Activated naive CD4-positive, alpha-beta T cell treated with anti-CD3 and anti-CD28 coated beads, Interleukin-2, amount 50 U/mL, for 72 hours (primary cell): ENCODE results near the gene DCLRE1B. TPM values are rescaled to one million over a fixed set of nuclear protein-coding genes. Genes with fewer than 3 reads are reported as not detected.
"Not testable (repeated sequence)": the region's sequence is repeated elsewhere in the genome, so short reads cannot be mapped to it uniquely, and the experiment has no call there.

Experiments used
- ATAC-seq, 2 donors: fragments of 150-1000 bp; cut with Tn5 transposase; 2 replicates each; pipeline ENCODE4 v1.10.0; 2021; ENCODE audit warnings: mild to moderate bottlenecking in 2 of 2, moderate library complexity in 2 of 2
- DNase-seq, 2 donors: peaks; one replicate each; pipeline ENCODE4 v3.0.0; 2021 to 2022; ENCODE audit warnings: low spot score in 2 of 2
- H3K27ac Mint-ChIP-seq, 2 donors: one replicate each; pipeline ENCODE4 v1.8.0; 2022; ENCODE audit warnings: mild to moderate bottlenecking in 2 of 2, mixed read lengths in 2 of 2
- H3K36me3 Mint-ChIP-seq, 2 donors: one replicate each; pipeline ENCODE4 v1.8.0; 2022; ENCODE audit warnings: mixed read lengths in 2 of 2
- H3K9me3 Mint-ChIP-seq, 2 donors: one replicate each; pipeline ENCODE4 v1.8.0; 2022; ENCODE audit warnings: mixed read lengths in 2 of 2
- total RNA-seq, 2 donors: library from RNA; stranded (reverse); gene quantifications; one replicate each; pipeline ENCODE4 v1.2.3, GENCODE V29; 2022

Gene DCLRE1B
- total RNA-seq, 2 donors from 2014 or later = 15.9 to 21.8 TPM

DNA sequence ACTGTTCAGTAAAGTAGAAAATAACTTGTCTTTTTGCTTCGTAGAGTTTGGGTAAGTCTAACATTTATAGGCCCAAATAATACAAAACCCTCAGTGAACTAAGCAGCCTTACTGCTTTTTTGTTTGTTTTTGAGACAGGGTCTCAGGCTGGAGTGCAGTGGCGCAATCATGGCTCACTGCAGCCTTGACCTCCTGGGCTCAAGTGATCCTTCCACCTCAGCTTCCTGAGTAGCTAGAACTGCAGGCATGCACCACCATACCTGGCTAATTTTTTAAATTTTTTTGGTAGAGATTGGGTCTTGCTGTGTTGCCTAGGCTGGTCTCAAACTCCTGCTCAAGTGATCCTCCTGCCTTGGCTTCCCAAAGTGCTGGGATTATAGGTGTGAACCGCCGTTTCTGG is 43.0 kb downstream of the DCLRE1B start:
- not testable (repeated sequence) for ATAC-seq, H3K9me3 Mint-ChIP-seq, DNase-seq
- peaks cover 7 to 27% of the 10 kb centered on the region in 2 donors for H3K36me3 Mint-ChIP-seq
- H3K27ac Mint-ChIP-seq = peak overlapping the region; percentile 84 to 87

DNA sequence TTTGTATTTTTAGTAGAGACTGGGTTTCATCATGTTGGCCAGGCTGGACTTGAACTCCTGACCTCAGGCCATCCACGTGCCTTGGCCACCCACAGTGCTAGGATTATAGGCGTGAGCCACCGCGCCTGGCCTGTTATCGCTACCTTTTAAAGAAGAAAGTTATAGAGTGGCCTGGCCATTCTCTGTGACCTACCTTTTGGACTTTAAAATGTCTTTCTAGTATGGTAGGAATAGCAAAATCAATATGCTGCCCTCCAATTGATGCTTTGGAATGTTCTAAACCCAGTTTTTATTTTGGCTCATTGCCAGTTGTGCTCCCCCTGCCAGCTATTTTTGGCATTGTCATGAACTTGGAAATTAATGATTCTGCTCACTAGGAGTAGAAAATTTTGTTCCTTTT is 43.9 kb downstream of the DCLRE1B start:
- ATAC-seq = no peak
- Mint-ChIP-seq H3K27ac (peak overlapping the region; percentile 84 to 87), H3K9me3 (no peaks in the 10 kb centered on the region), H3K36me3 (peaks cover 4 to 24% of the 10 kb centered on the region in 2 donors)
- DNase-seq = no peak

DNA sequence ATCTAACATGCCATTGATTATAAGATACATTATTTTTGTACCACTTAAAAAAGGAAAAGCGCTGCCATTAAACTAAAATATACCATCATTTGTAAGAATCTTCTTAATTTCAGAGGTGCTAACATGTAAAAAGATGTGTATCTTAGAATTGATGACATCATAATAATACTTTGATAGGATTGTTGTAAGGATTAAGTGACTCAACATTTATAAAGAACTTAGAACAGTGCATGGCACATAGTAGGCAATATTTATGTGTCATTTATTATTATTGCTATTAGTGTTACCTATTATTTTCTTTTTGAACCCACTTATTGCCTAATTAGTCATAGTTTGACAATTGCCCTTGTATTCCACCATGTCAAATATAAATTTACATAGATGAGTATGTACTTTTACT is 45.8 kb downstream of the DCLRE1B start:
- no peak for DNase-seq
- H3K9me3 Mint-ChIP-seq = no peaks in the 10 kb centered on the region
- ATAC-seq = peak in 1 of 2 donors; percentile 32
- H3K27ac Mint-ChIP-seq = no peak overlapping the region
- H3K36me3 Mint-ChIP-seq = peaks cover 5 to 20% of the 10 kb centered on the region in 2 donors

DNA sequence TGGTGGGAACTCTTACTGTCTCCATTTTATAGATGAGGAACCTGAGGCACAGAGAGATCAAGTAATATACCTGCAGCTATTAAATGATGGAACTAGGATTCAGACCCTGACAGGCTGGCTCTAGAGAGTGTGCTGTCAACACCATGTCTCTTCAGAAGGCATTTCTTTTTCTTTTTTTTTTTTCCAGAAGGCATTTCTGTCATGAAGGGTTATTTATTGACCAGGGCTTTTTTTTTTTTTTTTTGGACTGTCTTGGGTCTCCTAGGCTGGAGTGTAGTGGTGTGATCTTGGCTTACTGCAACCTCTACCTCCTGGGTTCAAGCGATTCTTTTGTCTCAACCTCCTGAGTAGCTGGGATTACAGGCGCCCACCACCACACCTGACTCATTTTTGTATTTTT is 46.6 kb downstream of the DCLRE1B start:
- no peaks in the 10 kb centered on the region for H3K9me3 Mint-ChIP-seq
- H3K36me3 Mint-ChIP-seq = peaks cover 5 to 26% of the 10 kb centered on the region in 2 donors
- H3K27ac Mint-ChIP-seq = no peak overlapping the region
- ATAC-seq (no peak), DNase-seq (no peak)

DNA sequence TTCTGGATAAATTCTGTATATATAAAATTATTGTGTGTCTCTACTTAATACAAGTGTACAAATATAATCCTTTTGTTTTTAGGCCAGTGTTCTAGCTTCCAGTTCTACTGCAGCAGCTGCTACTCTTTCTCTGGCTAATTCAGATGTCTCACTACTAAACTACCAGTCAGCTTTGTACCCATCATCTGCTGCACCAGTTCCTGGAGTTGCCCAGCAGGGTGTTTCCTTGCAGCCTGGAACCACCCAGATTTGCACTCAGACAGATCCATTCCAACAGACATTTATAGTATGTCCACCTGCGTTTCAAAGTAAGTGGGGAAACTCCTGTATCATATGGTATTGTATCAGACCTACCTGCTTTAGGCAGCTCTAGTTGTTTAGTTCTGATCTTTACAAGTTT is 52.9 kb downstream of the DCLRE1B start:
- no peaks in the 10 kb centered on the region for H3K9me3 Mint-ChIP-seq
- DNase-seq (no peak), ATAC-seq (no peak)
- H3K27ac Mint-ChIP-seq = no peak overlapping the region
- H3K36me3 Mint-ChIP-seq = peaks cover 10 to 19% of the 10 kb centered on the region in 2 donors

DNA sequence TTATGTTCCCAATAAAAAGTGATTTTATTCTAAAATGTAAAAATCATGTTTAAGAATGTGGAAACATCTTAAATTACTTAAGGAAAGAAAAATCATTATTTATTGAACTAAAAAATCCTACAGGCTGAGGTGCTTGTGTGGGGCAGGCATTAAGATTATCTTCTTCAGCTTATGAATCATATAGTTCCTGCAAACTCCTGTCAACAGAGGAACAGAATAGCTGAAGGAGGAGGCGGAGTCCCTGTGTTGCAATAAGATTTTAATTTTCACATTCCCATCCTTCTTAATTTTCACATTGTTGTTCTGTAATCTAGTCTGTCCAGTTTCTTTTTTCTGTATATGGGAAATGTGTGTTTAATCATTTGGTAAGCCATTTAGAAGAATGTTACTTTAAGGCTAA is 53.6 kb downstream of the DCLRE1B start:
- no peak for DNase-seq
- ATAC-seq = no peak
- H3K36me3 Mint-ChIP-seq = peaks cover 14 to 25% of the 10 kb centered on the region in 2 donors
- no peak overlapping the region for H3K27ac Mint-ChIP-seq
- H3K9me3 Mint-ChIP-seq = no peaks in the 10 kb centered on the region

DNA sequence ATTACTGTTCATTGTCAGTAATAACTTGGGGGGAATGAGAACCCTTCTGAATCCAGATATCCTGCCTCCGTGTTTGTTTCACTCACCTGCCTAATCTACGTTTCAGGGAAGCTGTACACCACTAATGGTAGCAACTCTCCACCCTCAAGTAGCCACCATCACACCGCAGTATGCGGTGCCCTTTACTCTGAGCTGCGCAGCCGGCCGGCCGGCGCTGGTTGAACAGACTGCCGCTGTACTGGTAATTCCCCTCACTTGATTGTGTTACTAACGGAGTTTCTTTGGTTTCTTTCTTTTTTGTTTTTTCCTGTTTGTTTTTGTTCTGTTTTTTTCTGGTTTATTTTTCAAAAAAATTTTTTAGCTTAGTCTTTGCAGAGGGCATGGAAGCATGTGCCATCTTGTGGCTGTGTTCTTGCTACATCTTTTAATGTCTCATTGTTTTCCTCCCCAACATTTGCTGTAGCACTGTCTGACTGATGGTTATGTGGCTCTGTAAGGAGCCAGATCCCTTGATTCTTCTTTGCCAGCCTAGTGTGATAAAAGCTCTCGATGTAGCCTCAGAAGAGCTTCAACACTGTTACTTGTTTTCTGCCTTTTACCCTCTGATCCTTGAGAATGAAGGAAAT is 58.3 kb downstream of the DCLRE1B start:
- ATAC-seq (no peak), DNase-seq (no peak)
- H3K36me3 Mint-ChIP-seq = peaks cover 19 to 27% of the 10 kb centered on the region in 2 donors
- peak overlapping the region in 1 of 2 donors; percentile 12 for H3K27ac Mint-ChIP-seq
- no peaks in the 10 kb centered on the region for H3K9me3 Mint-ChIP-seq

Other genes with a start within 250 kb of the DCLRE1B start
- 10 to 100 TPM; 17.0 to 24.5 TPM for gene PHTF1, start 145.8 kb upstream of the DCLRE1B start, total RNA-seq
- 10 to 100 TPM; 21.6 to 28.3 TPM for gene RSBN1, start 92.8 kb upstream of the DCLRE1B start, total RNA-seq
- 10 to 100 TPM; 54.4 to 55.3 TPM for gene PTPN22, start 33.6 kb upstream of the DCLRE1B start, total RNA-seq
- 1 to 10 TPM; 1.1 to 1.3 TPM for gene BCL2L15, start 17.7 kb upstream of the DCLRE1B start, total RNA-seq
- gene AP4B1, start 527 bp upstream of the DCLRE1B start, total RNA-seq = 10 to 100 TPM; 58.9 to 71.6 TPM
- 10 to 100 TPM; 43.7 to 75.8 TPM for gene HIPK1, start 24.0 kb downstream of the DCLRE1B start, total RNA-seq
- gene OLFML3, start 74.1 kb downstream of the DCLRE1B start, total RNA-seq = under 1 TPM; 0.33 to 0.64 TPM
- gene SYT6, start 248.5 kb downstream of the DCLRE1B start, total RNA-seq = under 1 TPM in 1 of 2 donors, not detected in 1; 0.11 TPM